ENCODE data around the gene SIRT1.
"Not testable (repeated sequence)": the region's sequence is repeated elsewhere in the genome, so short reads cannot be mapped to it uniquely, and the experiment has no call there.

The SIRT1 gene

GRCh38 chr10:67965456-67965855, 81.0 kb downstream of the SIRT1 start:
- DNase-seq (ENCODE audit: low read depth), result no peak

- DNase-seq (ENCODE audit: low read depth), result not testable (repeated sequence)
Measured at GRCh38 chr10:67966035-67966434, 81.6 kb downstream of the SIRT1 start.

All from fibroblast of the conjunctiva (primary cell).